Limb (tissue), 2 donors: ENCODE measurements around the gene ATP2A1.

Experiments used
- DNase-seq, 2 donors: peaks; one replicate each; pipeline ENCODE4 v3.0.0-alpha.2; 2016; ENCODE audit errors: extremely low spot score in 2 of 2

Gene ATP2A1

GRCh38 chr16:28878083-28878926 lies at the start of gene ATP2A1:
Gene ATP2A1 (plus strand): TSS chr16:28878488. CDS start chr16:28878672, 184 bp downstream.
- no peak for DNase-seq

- DNase-seq = no peak
Observed at GRCh38 chr16:28829747-28830146, 48.5 kb upstream of the ATP2A1 start.

GRCh38 chr16:28830531-28830930 lies 47.8 kb upstream of the ATP2A1 start:
- no peak for DNase-seq

DNA sequence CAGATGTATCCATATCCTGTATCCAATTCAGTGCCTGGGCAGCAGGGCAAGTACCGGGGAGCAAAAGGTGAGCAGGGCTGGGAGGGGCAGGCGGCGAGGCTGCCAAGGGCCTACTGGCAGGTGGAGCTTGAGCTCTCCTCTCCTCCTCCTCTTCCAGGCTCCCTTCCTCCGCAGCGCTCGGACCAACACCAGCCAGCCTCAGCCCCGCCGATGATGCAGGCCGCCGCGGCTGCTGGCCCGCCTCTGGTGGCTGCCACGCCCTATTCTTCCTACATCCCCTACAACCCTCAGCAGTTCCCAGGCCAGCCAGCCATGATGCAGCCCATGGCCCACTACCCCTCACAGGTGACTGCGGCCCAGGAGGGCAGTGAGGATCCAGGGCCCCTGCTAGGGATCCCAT lies 43.9 kb upstream of the ATP2A1 start:
- DNase-seq = no peak

DNA sequence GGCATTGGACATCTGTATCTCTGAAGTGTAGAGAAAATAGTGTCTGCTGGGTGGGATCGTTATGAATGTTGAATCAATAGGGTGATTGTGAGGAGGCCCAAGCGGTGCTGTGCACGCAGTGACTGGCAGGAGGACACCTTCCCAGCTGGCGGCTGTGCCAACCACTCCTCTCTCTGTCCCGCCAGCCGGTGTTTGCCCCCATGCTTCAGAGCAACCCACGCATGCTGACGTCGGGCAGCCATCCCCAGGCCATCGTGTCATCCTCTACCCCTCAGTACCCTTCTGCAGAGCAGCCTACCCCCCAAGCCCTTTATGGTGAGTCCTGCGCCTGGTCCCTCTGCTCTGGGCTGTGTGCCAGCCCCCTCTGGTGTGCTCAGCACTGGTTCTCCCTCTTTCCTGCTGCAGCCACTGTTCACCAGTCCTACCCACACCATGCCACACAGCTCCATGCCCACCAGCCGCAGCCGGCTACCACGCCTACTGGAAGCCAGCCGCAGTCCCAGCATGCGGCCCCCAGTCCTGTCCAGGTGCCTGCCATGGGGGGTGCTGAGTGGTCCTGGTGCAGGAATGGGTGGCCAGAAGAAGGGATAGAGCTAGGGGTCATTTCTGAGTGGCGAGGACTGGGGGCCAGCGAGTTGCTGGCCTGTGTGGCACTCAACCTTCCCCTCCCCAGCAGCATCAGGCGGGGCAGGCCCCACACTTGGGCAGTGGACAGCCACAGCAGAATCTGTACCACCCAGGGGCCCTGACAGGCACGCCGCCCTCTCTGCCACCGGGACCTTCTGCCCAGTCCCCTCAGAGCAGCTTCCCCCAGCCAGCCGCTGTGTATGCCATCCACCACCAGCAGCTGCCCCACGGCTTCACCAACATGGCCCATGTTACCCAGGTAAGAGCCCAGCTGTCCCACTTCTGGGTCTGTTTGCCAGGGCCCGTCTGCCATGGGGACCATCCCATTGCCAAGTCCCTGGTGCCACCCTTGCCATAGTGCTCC lies 43.1 kb upstream of the ATP2A1 start:
- DNase-seq = no peak

DNA sequence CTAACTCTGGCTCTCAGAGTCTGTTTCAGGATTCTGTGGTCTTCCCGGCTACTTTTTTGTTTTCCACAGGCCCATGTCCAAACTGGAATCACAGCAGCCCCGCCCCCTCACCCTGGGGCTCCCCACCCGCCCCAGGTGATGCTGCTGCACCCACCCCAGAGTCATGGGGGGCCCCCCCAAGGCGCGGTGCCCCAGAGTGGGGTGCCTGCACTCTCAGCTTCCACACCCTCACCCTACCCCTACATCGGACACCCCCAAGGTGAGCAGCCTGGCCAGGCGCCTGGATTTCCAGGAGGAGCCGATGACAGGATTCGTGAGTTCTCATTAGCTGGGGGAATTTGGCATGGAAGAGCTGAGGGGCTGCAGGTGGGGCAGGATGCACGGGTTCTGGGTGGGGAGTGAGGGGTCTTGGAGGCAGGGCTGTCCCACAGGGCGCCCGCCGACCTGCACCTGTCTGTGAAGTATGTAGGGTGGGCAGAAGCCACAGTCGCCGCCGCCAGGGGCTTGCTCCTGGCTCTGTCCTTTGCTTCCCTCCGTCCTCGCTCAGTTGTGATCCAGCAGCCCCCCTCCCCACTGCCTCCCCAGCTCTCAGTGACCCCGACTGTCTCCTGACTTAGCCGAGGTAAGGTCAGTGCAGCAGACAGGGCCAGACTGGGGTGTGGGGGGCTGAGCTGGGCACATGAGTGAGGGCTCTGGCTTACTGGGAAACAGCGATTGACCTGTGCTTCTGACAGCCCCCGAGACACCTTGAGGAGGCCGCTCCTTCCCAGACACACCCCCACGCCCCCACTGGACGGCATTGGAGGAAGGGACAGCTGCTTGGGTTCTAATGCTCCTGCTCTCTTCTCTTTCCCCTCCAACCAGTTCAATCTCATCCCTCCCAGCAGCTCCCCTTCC lies 42.2 kb upstream of the ATP2A1 start:
- no peak for DNase-seq

GRCh38 chr16:28836761-28837064 lies 41.6 kb upstream of the ATP2A1 start:
- DNase-seq = no peak

GRCh38 chr16:28837672-28838557 lies 40.4 kb upstream of the ATP2A1 start:
- no peak for DNase-seq

GRCh38 chr16:28838558-28838918 lies 39.8 kb upstream of the ATP2A1 start:
- no peak for DNase-seq

- no peak for DNase-seq
Observed at GRCh38 chr16:28839004-28839639, 39.2 kb upstream of the ATP2A1 start.

DNA sequence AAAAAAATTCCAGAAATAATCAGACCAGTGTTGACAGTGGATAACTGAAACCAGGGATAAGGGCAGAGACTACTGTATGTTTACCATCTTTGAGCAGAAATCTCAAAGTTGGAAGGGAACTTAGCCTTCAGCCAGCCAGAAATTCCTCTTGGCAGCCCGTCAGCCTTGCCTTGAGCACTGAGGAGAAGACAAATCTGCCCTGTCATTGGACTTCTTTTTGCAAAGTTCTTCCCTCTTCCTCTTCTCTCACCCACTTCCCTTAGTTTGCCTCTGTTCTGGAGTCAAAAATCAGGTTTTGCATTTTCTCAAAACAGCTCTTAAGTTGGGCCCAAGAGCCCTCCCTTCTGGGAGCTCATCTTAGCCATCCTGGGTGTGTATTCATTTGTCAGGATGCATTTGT lies 38.4 kb upstream of the ATP2A1 start:
- DNase-seq = no peak

- DNase-seq = no peak
Observed at GRCh38 chr16:28842696-28843095, 35.6 kb upstream of the ATP2A1 start.

GRCh38 chr16:28843766-28844165 lies 34.5 kb upstream of the ATP2A1 start:
- no peak for DNase-seq

DNA sequence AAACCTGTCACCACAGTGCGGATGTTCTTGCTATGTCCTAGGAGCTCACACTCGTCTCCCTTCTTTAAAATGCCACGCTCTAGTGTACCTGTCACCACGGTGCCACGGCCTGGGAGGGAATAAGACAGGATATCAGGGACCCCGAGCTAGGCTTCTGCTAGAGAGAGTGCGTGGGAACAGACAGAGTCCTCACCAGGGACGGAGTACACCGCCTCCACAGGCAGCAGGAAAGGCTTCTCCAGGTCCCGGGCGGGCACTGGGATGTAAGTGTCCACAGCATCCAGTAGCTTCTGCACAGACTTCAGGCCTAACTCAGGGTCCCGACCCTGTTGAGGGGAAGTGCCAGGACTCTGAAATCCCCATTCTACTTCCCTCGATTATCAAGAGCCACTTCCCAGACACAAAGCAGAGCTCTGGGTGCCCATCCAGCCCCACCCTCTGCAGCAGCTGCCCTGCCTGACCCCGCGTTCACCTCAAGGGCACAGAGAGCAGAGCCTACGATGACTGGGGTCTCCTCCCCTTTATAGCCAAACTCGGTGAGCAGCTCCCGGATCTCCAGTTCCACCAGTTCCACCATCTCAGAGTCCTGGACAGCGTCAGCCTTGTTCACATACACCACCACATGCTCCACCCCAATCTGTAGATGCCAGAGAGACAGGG lies 33.9 kb upstream of the ATP2A1 start:
- DNase-seq = no peak

GRCh38 chr16:28845293-28845692 lies 33.0 kb upstream of the ATP2A1 start:
- no peak for DNase-seq

DNA sequence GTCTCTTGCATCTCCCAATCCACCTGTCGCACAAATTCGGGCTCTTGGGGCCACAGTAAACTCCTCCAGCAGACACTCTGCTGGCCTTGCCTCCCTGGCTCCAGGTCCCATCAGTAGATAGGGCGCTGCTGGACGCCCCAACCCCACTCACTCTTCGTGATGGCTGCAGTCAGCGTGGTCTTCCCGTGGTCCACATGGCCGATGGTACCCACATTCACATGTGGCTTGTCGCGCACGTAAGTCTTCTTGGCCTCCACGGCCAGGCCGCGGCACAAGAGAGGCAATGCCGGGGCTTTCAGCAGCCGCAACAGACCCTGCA lies 32.6 kb upstream of the ATP2A1 start:
- no peak for DNase-seq

- peak; percentile 98 to 99 for DNase-seq
Observed at GRCh38 chr16:28846080-28846932, 32.0 kb upstream of the ATP2A1 start, which contains the start of gene TUFM. Gene TUFM (minus strand): TSS chr16:28846348. CDS start chr16:28846269, 79 bp downstream.

GRCh38 chr16:28846933-28847273 lies 31.4 kb upstream of the ATP2A1 start:
- DNase-seq = no peak

DNA sequence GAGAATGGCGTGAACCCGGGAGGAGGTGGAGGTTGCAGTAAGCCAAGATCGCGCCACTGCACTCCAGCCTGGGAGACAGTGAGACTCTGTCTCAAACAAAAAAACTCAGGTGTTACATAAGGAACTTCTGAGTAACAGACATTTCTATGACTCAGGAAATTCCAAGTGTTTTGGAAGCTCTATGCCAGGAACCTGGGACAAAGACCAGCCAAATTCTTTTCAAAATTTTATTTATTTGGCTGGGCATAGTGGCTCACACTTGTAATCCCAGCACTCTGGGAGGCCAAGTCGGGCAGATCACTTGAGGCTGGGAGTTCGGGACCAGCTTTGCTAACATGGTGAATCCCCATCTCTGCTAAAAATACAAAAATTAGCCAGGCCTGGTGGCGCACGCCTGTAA lies 19.9 kb upstream of the ATP2A1 start:
- DNase-seq = no peak
